GM19395 (cell line): ENCODE measurements around the gene CNGA1.

Experiments used
- ATAC-seq: cut with Tn5 transposase; IDR thresholded peaks from one replicate; pipeline ENCODE4 v1.9.1; 2021; ENCODE audit warnings: mild to moderate bottlenecking, moderate library complexity; ENCODE audit not compliant: unreplicated experiment

CNGA1 gene

DNA sequence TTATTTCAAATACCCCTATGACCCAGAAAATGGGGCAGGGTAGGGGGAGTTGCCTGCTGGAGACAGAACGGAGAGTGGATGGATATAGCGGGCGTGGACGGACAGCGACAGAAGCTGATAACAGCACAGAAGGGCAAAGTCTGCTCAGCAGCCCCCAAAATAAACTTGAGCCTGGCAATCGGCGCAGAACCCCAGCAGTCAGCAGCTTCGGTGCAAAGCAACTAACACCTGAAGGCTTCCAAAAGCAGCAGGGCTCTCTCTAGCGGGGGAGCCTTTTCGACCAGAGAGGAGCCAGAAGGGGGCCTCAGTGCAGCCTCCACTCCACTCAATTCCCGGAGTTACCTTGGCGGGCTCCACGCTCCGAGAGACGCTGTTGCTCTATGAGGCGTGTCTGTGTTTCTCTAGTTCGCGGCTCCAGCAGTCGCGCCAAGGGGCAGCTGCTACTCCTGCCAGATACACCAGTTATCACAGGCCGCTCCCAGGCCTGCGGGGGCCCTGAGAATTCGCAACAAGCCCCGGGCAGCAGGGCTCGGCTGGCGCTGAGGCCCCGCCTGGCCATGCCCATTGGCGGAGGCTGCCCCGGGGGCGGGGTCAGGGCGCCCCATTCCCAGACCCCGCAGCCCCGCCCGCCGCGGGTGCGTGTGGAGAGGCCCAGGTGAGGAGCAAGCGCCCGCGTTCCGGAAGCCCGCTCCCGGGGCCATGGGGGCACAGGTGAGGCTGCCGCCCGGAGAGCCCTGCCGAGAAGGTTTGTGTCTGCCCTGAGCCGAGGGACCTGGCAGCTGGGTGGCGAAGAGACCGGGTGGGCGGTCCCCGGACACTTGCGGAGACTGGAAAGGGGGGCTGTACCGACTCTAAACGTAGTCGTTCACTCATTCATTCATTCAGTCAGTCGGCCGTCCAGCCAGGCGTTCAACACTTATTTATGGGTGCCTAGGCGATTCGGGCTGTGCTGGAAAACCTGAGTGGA is at the start of gene CNGA1, which contains the start of gene NIPAL1:
Gene CNGA1 (minus strand): TSS at position 541 of the 967 bp plus-strand sequence. CDS start 63,992 bp downstream, outside the sequence.
Gene NIPAL1 (plus strand): TSS at position 632 of the 967 bp plus-strand sequence. CDS start 68 bp downstream, at position 700.
- ATAC-seq = peak; percentile 86

DNA sequence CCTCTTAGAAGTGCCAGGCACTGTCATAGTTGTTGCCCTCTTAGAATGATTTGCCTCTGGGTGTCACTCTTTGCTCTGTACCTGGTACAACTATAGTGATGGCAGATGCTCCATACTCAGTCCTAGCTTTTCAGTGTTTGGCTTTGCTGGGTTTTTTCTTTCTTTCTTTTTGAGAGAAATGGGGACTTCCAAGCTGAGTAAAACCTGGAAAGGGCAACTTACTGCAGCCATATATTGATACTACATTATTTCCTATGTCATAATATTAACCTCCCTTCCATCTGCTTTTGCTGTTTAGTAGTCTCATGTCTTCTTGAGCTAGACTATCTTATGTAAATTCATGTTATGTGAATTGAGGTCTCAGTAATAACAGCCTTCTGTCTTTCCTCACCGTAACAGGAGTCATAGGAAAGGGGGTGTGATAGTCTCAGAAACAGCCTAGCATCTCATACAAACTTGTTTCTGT is 49.1 kb upstream of the CNGA1 start:
- ATAC-seq = peak; percentile 71

DNA sequence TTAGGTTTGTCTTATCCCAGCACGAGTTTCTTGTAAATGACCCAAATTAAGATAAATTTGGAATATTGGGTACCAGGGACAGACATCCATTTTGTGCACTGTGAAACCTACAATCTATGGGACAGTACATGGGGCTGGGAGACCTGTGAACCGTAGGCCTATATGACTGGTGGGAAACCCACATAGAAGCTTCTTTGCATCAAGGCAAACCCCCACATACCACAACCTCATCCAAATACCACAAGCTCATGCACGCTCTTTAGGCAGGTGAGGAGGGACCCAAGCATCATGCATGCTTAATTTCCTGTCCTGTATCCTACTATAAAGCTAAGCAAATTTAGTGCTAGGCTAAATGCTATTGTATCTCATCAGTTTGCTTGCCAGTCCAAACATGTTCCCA is 47.9 kb upstream of the CNGA1 start:
- ATAC-seq = peak; percentile 61

DNA sequence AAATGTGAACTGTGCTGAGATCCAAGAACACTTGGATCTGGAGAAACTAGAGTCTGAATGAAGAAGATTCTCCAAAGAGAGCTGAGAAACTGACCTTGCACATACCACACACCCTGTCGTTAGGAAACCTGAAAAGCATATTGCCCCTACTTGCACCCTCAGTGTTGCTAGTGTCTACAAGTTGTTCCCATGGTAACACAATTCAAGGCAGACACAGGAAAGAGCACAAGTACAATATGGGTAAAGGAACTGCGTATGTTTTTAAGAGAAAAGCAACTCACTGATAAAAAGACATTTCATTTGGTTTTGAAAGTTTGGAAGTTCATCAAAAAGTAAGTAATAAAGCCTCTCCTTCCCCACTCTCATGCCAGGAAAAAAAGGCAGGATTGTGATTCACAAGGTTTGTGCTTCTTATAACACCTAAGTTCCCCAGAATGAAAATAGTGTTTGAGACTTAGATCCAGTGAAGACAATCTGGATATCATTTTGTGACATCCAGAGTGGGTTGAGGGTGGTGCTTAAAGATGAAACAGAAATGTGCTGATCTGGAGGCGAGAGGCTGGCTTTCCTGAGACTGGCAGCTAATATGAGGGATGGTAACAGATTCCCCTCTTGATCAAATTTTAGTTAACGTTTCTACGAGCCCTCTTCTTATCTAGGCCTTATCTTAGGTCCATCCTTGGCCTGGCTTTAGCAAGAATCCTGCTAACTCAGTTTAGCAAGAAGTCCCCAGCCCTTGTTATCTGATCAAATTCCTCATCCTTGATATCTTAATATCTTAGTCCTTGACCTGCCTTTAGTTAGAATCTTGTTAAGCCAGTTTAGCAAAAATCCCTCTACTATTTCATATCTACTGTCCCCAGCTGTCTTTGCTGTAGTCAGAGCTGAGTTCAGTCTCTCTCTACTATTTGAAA is 42.4 kb upstream of the CNGA1 start:
- no peak for ATAC-seq

DNA sequence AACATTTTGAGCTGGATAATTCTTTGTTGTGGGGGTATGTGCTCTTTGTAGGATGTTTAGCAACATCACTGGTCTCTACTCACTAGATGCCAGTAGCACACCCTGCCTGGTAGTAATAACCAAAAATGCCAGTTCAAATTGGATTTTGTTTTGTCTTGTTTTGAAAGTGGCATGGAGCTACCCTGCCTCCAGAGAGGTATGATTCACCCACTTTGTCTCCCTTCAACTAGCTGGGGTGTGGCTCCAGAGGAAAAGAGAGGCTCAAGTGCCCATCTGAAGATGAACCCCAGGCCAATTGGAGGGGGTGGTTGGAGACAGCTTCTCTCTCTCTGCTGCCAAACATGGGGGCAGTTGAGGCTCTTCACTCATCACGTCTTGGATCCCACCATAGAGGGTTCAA is 34.6 kb upstream of the CNGA1 start:
- no peak for ATAC-seq

DNA sequence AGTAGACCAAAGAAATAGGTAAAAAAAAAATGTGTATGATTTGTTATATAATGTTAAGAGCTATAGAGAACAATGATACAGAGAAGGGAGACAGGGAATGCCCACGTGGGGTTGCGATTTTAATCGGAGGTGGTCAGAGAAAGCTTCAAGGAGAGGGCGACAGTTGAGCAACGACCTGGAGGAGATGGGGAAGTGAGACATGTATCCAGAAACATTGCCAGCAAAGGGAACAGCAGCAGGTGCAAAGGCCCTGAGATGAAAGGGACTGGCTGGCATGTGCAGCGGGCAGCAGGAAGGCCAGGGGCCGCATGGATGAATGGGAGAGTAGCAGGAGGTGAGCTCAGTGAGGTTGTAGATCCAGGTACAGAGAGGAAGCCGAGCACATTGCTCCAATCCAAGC is 33.0 kb upstream of the CNGA1 start:
- ATAC-seq = no peak

DNA sequence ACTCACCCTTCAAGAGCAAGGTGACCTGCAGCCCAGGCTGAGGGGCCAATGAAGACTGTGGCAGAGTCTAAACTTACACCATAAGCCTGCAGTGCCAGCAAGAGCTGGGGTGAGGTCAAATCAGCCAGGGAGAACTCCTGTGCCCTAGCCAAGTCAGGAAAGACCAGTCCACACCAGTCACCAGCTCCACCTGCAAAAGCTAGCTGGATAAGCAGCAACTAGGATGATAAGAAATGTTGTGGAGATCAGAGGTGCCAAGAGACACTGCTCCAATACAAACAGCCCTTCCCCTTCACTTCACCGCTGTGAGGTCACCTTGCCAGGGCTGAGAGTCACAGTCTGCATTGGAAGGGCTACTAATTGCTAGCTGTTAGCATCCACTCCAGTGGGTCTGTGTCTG is 31.4 kb upstream of the CNGA1 start:
- peak; percentile 26 for ATAC-seq

DNA sequence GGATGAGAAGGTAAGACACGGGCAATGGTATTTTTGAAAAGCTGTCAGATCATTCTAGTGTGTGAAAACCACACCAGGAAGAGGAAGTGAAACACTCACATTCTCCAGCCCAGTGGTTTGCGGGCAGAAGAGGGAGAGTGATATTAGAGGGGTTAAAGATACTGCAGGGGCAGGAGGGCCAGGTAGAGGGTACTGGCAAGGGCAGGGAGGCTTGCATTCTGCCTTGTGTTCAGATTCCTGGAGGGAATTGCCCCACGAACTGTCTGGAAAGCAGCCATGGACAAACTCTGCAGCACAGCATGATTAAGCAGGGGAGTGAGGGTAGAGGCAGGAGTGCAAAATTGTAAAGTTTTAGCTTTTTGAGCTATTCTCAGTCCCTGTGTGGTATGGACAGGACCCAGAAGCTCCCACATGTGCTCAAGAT is 31.0 kb upstream of the CNGA1 start:
- peak; percentile 96 for ATAC-seq

DNA sequence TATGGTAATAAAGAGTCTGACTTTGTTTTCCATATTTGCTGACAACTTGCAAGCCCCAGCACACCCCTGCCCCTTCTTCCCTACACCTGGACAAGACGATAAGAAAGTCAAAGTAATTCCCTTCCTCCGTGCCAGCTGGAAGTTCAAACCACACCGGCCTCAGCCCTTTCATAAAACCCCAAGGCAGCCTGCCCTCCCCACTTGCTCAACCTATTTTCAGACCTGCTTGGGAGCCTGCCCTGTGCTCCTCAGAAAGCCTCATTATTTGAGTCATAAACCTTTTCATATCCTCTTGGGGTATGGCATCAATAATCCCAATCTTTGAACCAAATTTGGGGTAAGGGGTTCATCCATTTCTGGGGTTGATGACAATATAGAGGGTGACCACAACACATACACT is 29.6 kb upstream of the CNGA1 start:
- no peak for ATAC-seq

DNA sequence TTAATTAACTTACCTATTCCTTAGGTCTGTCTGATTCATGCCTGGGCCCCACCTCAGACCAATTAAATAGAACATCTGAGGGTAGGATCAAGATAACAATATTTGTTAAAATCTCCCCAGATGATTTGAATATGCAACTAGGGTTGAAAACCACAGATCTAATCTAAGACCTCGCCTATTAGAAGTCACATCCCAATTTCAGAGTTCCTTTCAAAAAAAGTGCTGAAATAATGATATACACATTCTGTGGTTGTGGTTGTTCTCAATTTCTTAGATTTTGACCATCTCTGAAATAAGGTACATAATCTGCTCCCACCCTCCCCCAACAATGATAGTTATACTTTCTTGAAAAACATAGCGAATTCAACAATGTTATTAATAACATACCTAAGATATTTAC is 27.8 kb upstream of the CNGA1 start:
- ATAC-seq = no peak

DNA sequence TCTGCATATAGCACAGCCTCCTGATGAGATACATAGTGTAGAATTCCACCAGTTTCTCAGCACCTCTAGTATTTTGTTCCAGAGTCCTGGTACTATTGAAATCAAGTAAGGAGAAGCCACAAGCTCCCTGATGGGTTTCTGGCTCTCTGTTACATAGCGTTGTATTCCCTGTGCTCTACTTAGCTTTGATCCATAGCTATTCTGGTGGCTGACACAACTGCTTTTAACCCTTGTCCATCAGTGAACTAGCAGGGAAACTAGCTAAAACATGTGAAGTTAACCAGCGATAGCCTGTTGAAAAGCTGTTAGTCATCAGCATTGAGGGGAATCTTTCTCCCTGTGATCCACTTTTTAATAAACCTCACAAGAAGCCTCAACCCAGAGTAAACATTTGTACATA is 27.0 kb upstream of the CNGA1 start:
- ATAC-seq = no peak

DNA sequence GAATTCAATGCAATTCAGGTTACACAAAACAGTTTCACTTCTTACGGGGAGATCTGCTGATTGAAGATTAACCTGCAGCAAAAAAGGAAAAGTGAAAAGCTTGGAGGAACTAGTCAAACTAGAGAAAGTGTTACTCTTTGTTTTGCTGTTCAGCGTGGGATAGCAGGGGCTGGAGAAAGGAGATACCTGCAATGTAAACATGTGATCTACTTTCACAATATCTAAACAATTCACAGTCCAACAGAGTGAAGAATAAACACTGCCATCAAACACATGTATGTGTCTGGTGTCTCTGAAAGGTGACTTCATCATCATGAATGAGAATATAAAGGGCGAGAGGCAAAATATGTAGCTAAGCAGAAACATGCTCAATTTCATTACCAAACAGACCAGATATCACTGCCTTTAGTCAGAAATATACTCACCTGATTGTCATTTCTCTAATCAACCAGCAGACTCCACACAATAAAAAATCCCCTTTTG is 26.5 kb upstream of the CNGA1 start:
- ATAC-seq = no peak

DNA sequence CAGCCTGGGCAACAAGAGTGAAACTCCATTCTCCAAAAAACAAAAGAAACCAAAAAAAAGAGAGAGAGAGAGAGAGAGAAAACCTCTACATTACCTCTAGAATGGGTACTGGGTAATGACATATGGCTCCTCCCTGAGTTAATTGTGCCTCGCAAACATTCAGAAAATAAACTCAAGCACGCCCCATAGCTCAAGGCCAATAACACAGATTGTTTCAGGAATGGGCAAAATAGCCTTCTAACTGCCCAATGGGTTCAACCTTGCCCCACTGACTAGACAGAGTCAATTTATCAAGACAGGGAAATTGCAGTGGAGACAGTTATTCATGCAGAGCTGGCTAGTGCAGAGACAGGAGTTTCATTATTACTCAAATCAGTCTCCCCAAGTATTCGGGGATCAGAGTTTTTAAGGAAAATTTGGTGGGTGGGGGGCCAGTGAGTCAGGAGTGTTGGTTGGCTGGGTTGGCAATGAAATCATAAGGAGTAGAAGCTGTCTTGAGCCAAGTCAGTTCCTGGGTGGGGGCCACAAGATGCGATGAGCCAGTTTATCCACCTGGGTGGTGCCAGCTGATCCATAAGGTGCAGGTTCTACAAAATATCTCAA is 25.2 kb upstream of the CNGA1 start:
- ATAC-seq = no peak

DNA sequence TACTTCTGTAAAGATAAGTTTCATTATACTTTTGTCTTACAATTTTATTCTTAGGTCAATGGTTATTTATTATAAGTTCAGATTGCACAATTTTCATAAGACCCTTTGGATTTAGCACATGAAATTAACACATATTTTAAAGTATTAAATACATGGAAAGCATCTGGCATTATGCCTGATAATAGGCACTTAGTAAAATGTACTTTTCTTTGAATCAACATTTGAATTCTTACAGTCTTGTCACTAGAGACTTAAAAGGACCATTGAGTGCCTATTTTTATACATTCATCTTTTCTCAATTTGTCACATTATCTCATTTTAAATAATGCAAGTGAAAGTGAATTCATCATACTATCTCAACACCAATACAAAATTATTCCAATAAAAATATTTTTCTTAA is 23.1 kb upstream of the CNGA1 start:
- ATAC-seq = no peak

DNA sequence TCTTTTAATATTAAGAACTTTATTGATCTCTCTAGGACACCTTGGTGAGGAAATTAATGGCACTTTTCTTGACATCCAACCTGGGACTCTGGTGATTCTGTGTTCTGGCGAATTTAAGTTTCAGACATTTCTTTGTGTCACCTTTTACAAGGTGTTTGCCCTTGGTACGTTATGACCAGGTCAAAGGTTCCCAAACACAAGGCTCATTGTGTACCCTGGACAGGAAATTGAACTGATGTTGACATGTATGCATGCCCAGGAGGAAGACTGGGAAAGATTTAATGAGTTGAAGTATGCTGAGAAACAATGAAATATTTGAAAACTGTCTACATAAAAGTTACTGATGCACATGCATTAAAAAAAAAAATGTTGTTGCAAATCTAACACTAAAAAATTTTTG is 22.2 kb upstream of the CNGA1 start:
- ATAC-seq = no peak

DNA sequence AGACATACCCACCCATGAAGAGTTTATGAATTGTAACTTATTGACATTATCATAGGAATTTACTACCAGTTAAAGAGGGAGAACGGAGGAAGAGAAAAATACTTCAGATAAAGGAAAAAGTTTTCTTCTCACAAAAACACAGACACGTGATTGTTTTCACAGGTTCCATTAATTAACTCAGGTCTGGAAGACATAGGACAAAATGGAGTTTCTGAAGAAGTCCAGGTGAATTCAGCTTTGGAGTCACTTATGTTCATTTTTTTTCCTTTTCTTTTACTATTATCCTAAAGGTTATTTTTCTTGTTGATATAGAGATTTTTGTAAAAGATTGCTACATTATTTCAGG is 20.6 kb upstream of the CNGA1 start:
- no peak for ATAC-seq

DNA sequence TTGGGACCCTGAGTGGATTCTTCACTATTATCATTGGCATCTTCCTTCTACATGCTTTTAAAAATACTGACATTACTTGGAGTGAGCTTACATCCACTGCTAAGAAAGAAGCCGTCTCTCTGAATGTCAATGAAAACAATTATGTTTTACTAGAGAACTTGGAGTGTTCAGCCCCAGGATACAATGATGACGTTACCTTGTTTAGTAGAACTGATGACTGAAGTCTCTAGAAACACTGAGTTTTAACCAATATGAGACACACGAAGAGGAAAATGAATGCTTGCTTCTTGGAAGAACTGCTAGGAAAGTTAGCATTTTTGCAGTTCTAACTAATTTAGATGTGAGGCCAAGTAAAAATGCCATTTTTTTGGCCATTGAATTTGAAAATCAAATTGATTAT is 19.5 kb upstream of the CNGA1 start:
- no peak for ATAC-seq

DNA sequence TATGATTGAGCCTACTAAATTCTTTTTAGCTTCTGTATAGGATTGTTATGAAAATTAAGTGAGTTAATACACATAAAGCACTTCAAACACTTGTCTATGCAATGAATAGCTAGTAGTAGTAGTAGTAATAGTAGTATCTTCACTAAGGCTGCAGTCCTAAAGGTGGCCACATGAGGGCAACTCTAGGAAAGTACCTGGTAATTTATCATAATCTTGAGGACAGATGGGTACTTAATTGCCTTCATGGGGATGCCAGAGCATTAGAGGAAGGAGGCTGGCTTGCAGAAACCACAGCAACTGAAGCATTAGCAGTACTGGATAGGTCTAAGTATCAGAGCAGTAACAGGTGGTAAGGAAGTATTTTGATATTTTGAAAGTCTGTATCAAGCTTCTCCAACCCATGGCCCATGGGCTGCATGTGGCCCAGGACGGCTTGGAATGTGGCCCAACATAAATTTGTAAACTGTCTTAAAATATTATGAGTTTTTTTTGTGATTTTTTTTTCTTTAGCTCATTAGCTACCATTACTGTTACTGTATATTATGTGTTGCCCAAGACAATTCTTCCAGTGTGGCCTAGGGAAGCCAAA is 17.4 kb upstream of the CNGA1 start:
- ATAC-seq = peak; percentile 33

DNA sequence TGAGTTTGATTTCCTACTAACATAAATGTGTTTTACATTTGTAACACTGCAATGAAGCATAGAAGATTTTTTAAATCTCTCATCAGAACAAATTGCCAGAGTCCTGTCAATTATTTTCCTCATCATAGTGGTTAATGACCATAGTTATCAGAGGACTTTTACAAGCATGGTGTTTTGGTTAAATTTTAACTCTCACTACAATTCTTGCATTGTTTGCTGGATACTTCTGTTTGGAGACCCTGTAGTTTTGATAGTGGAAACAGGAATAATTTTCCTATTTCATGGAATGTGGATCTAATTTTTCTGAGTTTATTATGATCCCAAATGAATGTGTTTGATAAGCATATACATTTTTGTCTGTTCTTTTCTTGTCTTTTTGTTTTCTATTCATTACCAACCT is 16.9 kb upstream of the CNGA1 start:
- no peak for ATAC-seq

DNA sequence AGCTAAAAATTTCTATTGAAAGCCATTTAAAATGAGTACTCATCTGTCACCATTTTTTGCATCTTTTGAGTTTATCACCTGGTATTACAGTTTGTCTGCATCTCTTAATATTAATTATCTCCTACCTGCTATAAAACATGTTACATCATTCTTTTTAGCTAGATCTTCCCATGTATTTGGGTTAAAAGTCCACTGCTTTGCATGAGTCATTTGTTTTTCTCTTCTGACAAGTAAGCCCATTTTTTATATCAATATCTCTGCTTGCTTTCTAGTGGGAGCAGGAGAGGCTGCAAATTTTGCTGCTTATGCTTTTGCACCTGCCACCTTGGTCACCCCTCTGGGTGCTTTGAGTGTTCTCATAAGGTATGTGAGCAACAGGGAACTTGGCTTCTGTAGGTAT is 16.2 kb upstream of the CNGA1 start:
- no peak for ATAC-seq
